HepG2 (cell line): ENCODE data around the gene HTR1D. TPM values are rescaled to one million over a fixed set of nuclear protein-coding genes. Genes with fewer than 3 reads are reported as not detected.
"Not testable (repeated sequence)": the region's sequence is repeated elsewhere in the genome, so short reads cannot be mapped to it uniquely, and the experiment has no call there.

Experiments
- ATAC-seq: fragments of 200-7000 bp; cut with Tn5 transposase; 3 replicates; pipeline ENCODE4 v1.9.1; 2020; ENCODE audit warnings: mild to moderate bottlenecking, moderate library complexity
- BruUV-seq: library from RNA; stranded (reverse); fragments of 400-500 nt; replicated peaks from 2 replicates; lab custom pipeline; 2021; lab: Mats Ljungman, UMichigan
- CTCF ChIA-PET: fragments of 300-600 bp; formaldehyde crosslinking; extraction: SDS; loops from one replicate; lab custom pipeline; 2021; ENCODE audit warnings: low total read pairs, inconsistent platforms, low intra/inter-chr PET ratio; lab: Yijun Ruan, JAX
- POLR2A ChIA-PET: fragments of 350-600 bp; sonication (Branson Sonifier 250); formaldehyde crosslinking; loops from one replicate; lab custom pipeline; 2020; ENCODE audit warnings: antibody characterized with exemption, inconsistent platforms; lab: Yijun Ruan, JAX
- DNase-seq: peaks from one replicate; pipeline ENCODE4 v3.0.0-alpha.2; 2015; ENCODE audit warnings: low spot score
- FAIRE-seq: peaks from 3 replicates; lab custom pipeline; 2011; peaks lifted over from hg19 to GRCh38; lab: Jason Lieb, UNC
- H2AFZ ChIP-seq: one replicate; pipeline ENCODE4 v1.6.1; 2011; ENCODE audit warnings: low read length, inconsistent platforms
- H3K27ac ChIP-seq: fragments of 300-600 bp; 3 replicates; pipeline ENCODE4 v1.8.0; 2011; ENCODE audit warnings: mixed run types, mild to moderate bottlenecking, mixed read lengths, low read length, inconsistent platforms; ENCODE audit not compliant: insufficient read depth; ENCODE audit errors: extremely low read length
- H3K27me3 ChIP-seq, 2 experiments: fragments of 200-600 bp in 1 of 2; 2 replicates in 1 of 2; 3 replicates in 1 of 2; pipeline versions ENCODE4 v1.6.0 to v1.8.0; 2011; ENCODE audit warnings: low read length in 2 of 2, mild to moderate bottlenecking in 2 of 2, moderate library complexity in 2 of 2, inconsistent platforms in 1 of 2; ENCODE audit not compliant: insufficient read depth in 2 of 2, control insufficient read depth in 1 of 2
- H3K36me3 ChIP-seq, 2 experiments: fragments of 200-600 bp in 1 of 2; replicated peaks in 1 of 2; 2 replicates in 1 of 2; 3 replicates in 1 of 2; pipeline versions ENCODE4 v1.5.1 to v1.8.0; 2011; ENCODE audit warnings: low read length in 2 of 2, inconsistent platforms in 1 of 2; ENCODE audit not compliant: insufficient read depth in 2 of 2, control insufficient read depth in 1 of 2
- H3K4me1 ChIP-seq: 2 replicates; pipeline ENCODE4 v1.5.1; 2012; ENCODE audit warnings: low read length, inconsistent platforms; ENCODE audit not compliant: insufficient read depth
- H3K4me2 ChIP-seq: 2 replicates; pipeline ENCODE4 v1.6.0; 2011; ENCODE audit warnings: low read depth, low read length, inconsistent platforms
- H3K4me3 ChIP-seq, 3 experiments: fragments of 200-600 bp in 1 of 3; sonication (generic), shearing (Covaris generic) in 1 of 3; replicated peaks in 1 of 3; 2 replicates each; pipeline ENCODE4 v1.5.1; 2011 to 2016; ENCODE audit warnings: low read length in 3 of 3, inconsistent platforms in 2 of 3, low read depth in 2 of 3, mild to moderate bottlenecking in 2 of 3, control low read depth in 1 of 3, mixed read lengths in 1 of 3; ENCODE audit not compliant: insufficient read depth in 1 of 3
- H3K79me2 ChIP-seq: one replicate; pipeline ENCODE4 v1.6.1; 2011; ENCODE audit warnings: low read length, inconsistent platforms; ENCODE audit not compliant: insufficient read depth
- H3K9ac ChIP-seq: 2 replicates; pipeline ENCODE4 v1.6.0; 2011; ENCODE audit warnings: mild to moderate bottlenecking, low read depth, low read length, inconsistent platforms; ENCODE audit not compliant: insufficient read depth
- H3K9me3 ChIP-seq: 2 replicates; pipeline ENCODE4 v1.5.1; 2012; ENCODE audit warnings: mild to moderate bottlenecking, low read length
- H4K20me1 ChIP-seq: 2 replicates; pipeline ENCODE4 v1.6.0; 2011; ENCODE audit warnings: inconsistent platforms, mild to moderate bottlenecking, low read length, moderate library complexity; ENCODE audit not compliant: insufficient read depth
- AKAP8 ChIP-seq: sonication (generic); formaldehyde crosslinking; IDR thresholded peaks from 2 replicates; pipeline ENCODE4 v1.5.1; 2020; ENCODE audit warnings: mild to moderate bottlenecking, missing genetic modification reagents
- MYPOP ChIP-seq: sonication (generic); formaldehyde crosslinking; IDR thresholded peaks from 2 replicates; pipeline ENCODE4 v1.8.1; 2023; ENCODE audit warnings: mild to moderate bottlenecking, moderate library complexity, missing genetic modification reagents
- ZNF484 ChIP-seq: sonication (generic); formaldehyde crosslinking; IDR thresholded peaks from 2 replicates; pipeline ENCODE4 v1.5.1; 2020; ENCODE audit warnings: mild to moderate bottlenecking, low read depth, missing genetic modification reagents, borderline replicate concordance
- WGBS: methylation state at CpG from one replicate; pipeline ENCODE4 v1.1.6; 2017; ENCODE audit warnings: low lambda C conversion rate; 5-methylcytosine and 5-hydroxymethylcytosine counted together
- in situ Hi-C: cut with HindIII; loops from 2 replicates; pipeline ENCODE4 v1.10.0; 2017; ENCODE audit warnings: low pct_unique_long_range_greater_than_20kb; ENCODE audit not compliant: extremely low pct_ligation_motif_present
- intact Hi-C: fragments of 100-400 bp; cut with micrococcal nuclease; formaldehyde crosslinking; loops from one replicate; pipeline ENCODE4 v1.10.0; 2022; ENCODE audit not compliant: unreplicated experiment
- polyA plus RNA-seq, 8 experiments: library from polyadenylated mRNA; depleted of rRNA in 3 of 8; stranded (reverse) in 7 of 8; unstranded in 1 of 8; fragments of >200 nt; fragmentation: Illumina TruSeq in 4 of 8; extraction: Trizol in 4 of 8; gene quantifications; 2 replicates each; pipeline versions ENCODE4 v1.2.1 to v1.2.3, GENCODE V29; 2011 to 2016; ENCODE audit warnings: low read depth in 4 of 8, missing spikeins in 1 of 8, mixed read lengths in 1 of 8; ENCODE audit not compliant: insufficient read depth in 1 of 8
- total RNA-seq, 5 experiments: library from RNA; depleted of rRNA; stranded (reverse); fragments of >200 nt; fragmentation: Illumina TruSeq; extraction: Trizol; gene quantifications; 2 replicates each; pipeline ENCODE4 v1.2.3, GENCODE V29; 2016; ENCODE audit warnings: low read depth in 1 of 5

The HTR1D gene
- total and polyA plus RNA-seq, 2 of the 13 experiments (the other 11 are each of a cell fraction or from before 2014, with no cell fraction given) = 0.04 to 0.07 TPM

GRCh38 chr1:23263380-23263887 is 46.1 kb upstream of the HTR1D start (continued):
- TF ChIP-seq AKAP8 (CRISPR knock-in tag) (no peak), ZNF484 (CRISPR knock-in tag) (no peak), MYPOP (CRISPR knock-in tag) (no peak)
- TF ChIP-seq, all 625 proteins: peak for 0

- POLR2A ChIA-PET, ATAC-seq, CTCF ChIA-PET, H3K27me3 ChIP-seq, H3K4me2 ChIP-seq, H4K20me1 ChIP-seq, H3K79me2 ChIP-seq, H3K36me3 ChIP-seq, FAIRE-seq, BruUV-seq, H3K4me3 ChIP-seq, in situ Hi-C loops, DNase-seq, H3K9ac ChIP-seq, H3K9me3 ChIP-seq, intact Hi-C loops, H2AFZ ChIP-seq, H3K27ac ChIP-seq: not testable (repeated sequence)
- WGBS = 4% methylated on average over 1 of the region's 2 CpGs
- peaks cover 15% of the 10 kb centered on the region for H3K4me1 ChIP-seq
Measured at GRCh38 chr1:23258082-23258481, 40.8 kb upstream of the HTR1D start.

DNA sequence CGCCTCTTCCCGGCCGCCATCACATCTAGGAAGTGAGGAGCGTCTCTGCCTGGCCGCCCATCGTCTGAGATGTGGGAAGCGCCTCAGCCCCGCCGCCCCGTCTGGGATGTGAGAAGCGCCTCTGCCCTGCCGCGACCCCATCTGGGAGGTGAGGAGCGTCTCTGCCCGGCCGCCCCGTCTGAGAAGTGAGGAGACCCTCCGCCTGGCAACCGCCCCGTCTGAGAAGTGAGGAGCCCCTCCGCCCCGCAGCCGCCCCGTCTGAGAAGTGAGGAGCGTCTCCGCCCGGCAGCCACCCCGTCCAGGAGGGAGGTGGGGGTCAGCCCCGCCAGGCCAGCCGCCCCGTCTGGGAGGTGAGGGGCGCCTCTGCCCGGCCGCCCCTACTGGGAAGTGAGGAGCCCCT is 40.1 kb upstream of the HTR1D start:
- FAIRE-seq, H3K27me3 ChIP-seq, H3K79me2 ChIP-seq, H3K36me3 ChIP-seq, in situ Hi-C loops, H3K9me3 ChIP-seq, H2AFZ ChIP-seq, H3K4me3 ChIP-seq, H3K9ac ChIP-seq, H4K20me1 ChIP-seq, CTCF ChIA-PET, H3K27ac ChIP-seq, ATAC-seq, DNase-seq, POLR2A ChIA-PET, BruUV-seq, intact Hi-C loops, H3K4me2 ChIP-seq: not testable (repeated sequence)
- peaks cover 14% of the 10 kb centered on the region for H3K4me1 ChIP-seq
- 95% methylated on average over 4 of the region's 34 CpGs for WGBS
